HCT116 (cell line): Measurements from ENCODE around the gene AFAP1L2. TPM values are rescaled to one million over a fixed set of nuclear protein-coding genes. Genes with fewer than 3 reads are reported as not detected.

Experiments used
- ATAC-seq: fragments of 200-7000 bp; cut with Tn5 transposase; 2 replicates; pipeline ENCODE4 v1.9.1; 2020; ENCODE audit warnings: mild to moderate bottlenecking, moderate library complexity
- BruUV-seq: library from RNA; stranded (reverse); fragments of 400-500 nt; replicated peaks from 2 replicates; lab custom pipeline; 2021; lab: Mats Ljungman, UMichigan
- CTCF ChIA-PET: fragments of 300-600 bp; sonication (Branson Sonifier 250); formaldehyde crosslinking; loops from one replicate; lab custom pipeline; 2021; ENCODE audit warnings: antibody characterized with exemption; lab: Charles Lee
- POLR2A ChIA-PET: fragments of 300-600, 350-600 bp; sonication (Branson Sonifier 250); formaldehyde crosslinking; loops from one replicate; lab custom pipeline; 2021; ENCODE audit warnings: antibody characterized with exemption; lab: Charles Lee
- RAD21 ChIA-PET, 2 experiments: fragments of 300-600 bp; sonication (Branson Sonifier 250); formaldehyde crosslinking; loops; one replicate each; lab custom pipeline; 2023; ENCODE audit warnings: low total read pairs in 2 of 2; ENCODE audit not compliant: uncharacterized antibody in 2 of 2, unreplicated experiment in 2 of 2, low non-redundant PET in 1 of 2; lab: Charles Lee
- DNase-seq: peaks from one replicate; pipeline ENCODE4 v3.0.0-alpha.2; 2010; ENCODE audit warnings: low read depth, low spot score
- H2AFZ ChIP-seq: fragments of 200-600 bp; shearing (Covaris generic), sonication (generic); 2 replicates; pipeline ENCODE4 v1.6.1; 2017; ENCODE audit warnings: low read depth, mixed run types, mixed read lengths, antibody characterized with exemption, low read length; ENCODE audit not compliant: poor library complexity, severe bottlenecking
- H3K27ac ChIP-seq: 2 replicates; pipeline ENCODE4 v1.5.1; 2012; ENCODE audit warnings: low read depth, low read length
- H3K27me3 ChIP-seq: fragments of 200-600 bp; sonication (generic); 2 replicates; pipeline ENCODE4 v1.6.1; 2016; ENCODE audit warnings: mixed run types, low read length, mixed read lengths; ENCODE audit not compliant: insufficient read depth
- H3K36me3 ChIP-seq, 2 experiments: fragments of 200-500 bp in 1 of 2; fragments of 200-600 bp in 1 of 2; sonication (Bioruptor generic) in 1 of 2; sonication (generic) in 1 of 2; 2 replicates each; pipeline versions ENCODE4 v1.5.1 to v1.6.1; 2014 to 2016; ENCODE audit warnings: low read length in 2 of 2, inconsistent platforms in 1 of 2, mixed read lengths in 1 of 2, mixed run types in 1 of 2; ENCODE audit not compliant: insufficient read depth in 2 of 2, control insufficient read depth in 1 of 2
- H3K4me1 ChIP-seq, 2 experiments: fragments of 200-600 bp in 1 of 2; sonication (generic) in 1 of 2; 2 replicates each; pipeline versions ENCODE4 v1.5.1 to v1.6.1; 2012 to 2017; ENCODE audit warnings: low read length in 2 of 2, inconsistent platforms in 1 of 2, mild to moderate bottlenecking in 1 of 2, mixed read lengths in 1 of 2, mixed run types in 1 of 2, moderate library complexity in 1 of 2; ENCODE audit not compliant: insufficient read depth in 2 of 2, control insufficient read depth in 1 of 2
- H3K4me2 ChIP-seq: fragments of 200-600 bp; sonication (generic); 2 replicates; pipeline ENCODE4 v1.6.1; 2017; ENCODE audit warnings: mixed run types, low read length, mixed read lengths
- H3K4me3 ChIP-seq, 2 experiments: fragments of 200-600 bp in 1 of 2; sonication (generic) in 1 of 2; replicated peaks in 1 of 2; 2 replicates each; pipeline ENCODE4 v1.5.1; 2011 to 2016; ENCODE audit warnings: low read length in 2 of 2, control low read depth in 1 of 2, low read depth in 1 of 2, mild to moderate bottlenecking in 1 of 2, mixed read lengths in 1 of 2, mixed run types in 1 of 2
- H3K79me2 ChIP-seq: fragments of 200-600 bp; sonication (generic); 2 replicates; pipeline ENCODE4 v1.6.1; 2017; ENCODE audit warnings: mild to moderate bottlenecking, mixed run types, low read length, moderate library complexity, mixed read lengths; ENCODE audit not compliant: insufficient read depth
- H3K9ac ChIP-seq: fragments of 200-600 bp; sonication (generic); 2 replicates; pipeline ENCODE4 v1.6.1; 2016; ENCODE audit warnings: low read length, mixed read lengths
- H3K9me2 ChIP-seq: fragments of 200-600 bp; sonication (generic), shearing (Covaris generic); 2 replicates; pipeline ENCODE4 v1.6.1; 2017; ENCODE audit warnings: mixed run types, mild to moderate bottlenecking, moderate library complexity; ENCODE audit not compliant: insufficient read depth
- H3K9me3 ChIP-seq, 2 experiments: fragments of 200-500 bp in 1 of 2; fragments of 200-600 bp in 1 of 2; sonication (Bioruptor generic) in 1 of 2; sonication (generic) in 1 of 2; 2 replicates each; pipeline ENCODE4 v1.6.1; 2014 to 2017; ENCODE audit warnings: low read length in 2 of 2, mixed read lengths in 2 of 2, inconsistent platforms in 1 of 2, low read depth in 1 of 2, mild to moderate bottlenecking in 1 of 2, mixed run types in 1 of 2, moderate library complexity in 1 of 2; ENCODE audit not compliant: control insufficient read depth in 1 of 2, insufficient read depth in 1 of 2
- H4K20me1 ChIP-seq: fragments of 200-600 bp; sonication (generic), shearing (Covaris generic); 2 replicates; pipeline ENCODE4 v1.6.1; 2017; ENCODE audit warnings: mixed run types, mild to moderate bottlenecking, moderate library complexity; ENCODE audit not compliant: insufficient read depth
- CBX3 ChIP-seq: IDR thresholded peaks from 2 replicates; pipeline ENCODE4 v1.6.1; 2012; ENCODE audit warnings: low read depth
- CEBPB ChIP-seq: IDR thresholded peaks from 2 replicates; pipeline ENCODE4 v1.6.1; 2012; ENCODE audit warnings: low read depth
- EGR1 ChIP-seq: IDR thresholded peaks from 2 replicates; pipeline ENCODE4 v1.6.1; 2012; ENCODE audit warnings: low read depth
- ELF1 ChIP-seq: IDR thresholded peaks from 2 replicates; pipeline ENCODE4 v1.6.1; 2012; ENCODE audit warnings: low read depth, borderline replicate concordance
- EZH2 ChIP-seq: fragments of 200-600 bp; sonication (generic); IDR thresholded peaks from 2 replicates; pipeline ENCODE4 v1.6.1; 2017; ENCODE audit warnings: antibody characterized with exemption, mixed run types
- FOSL1 ChIP-seq: IDR thresholded peaks from 2 replicates; pipeline ENCODE4 v1.6.1; 2012; ENCODE audit warnings: low read depth
- JUND ChIP-seq: IDR thresholded peaks from 2 replicates; pipeline ENCODE4 v1.6.1; 2012
- RAD21 ChIP-seq: IDR thresholded peaks from 2 replicates; pipeline ENCODE4 v1.6.1; 2012; ENCODE audit warnings: low read depth, mild to moderate bottlenecking
- SIN3A ChIP-seq: IDR thresholded peaks from 2 replicates; pipeline ENCODE4 v1.6.1; 2012; ENCODE audit warnings: low read depth
- SP1 ChIP-seq: IDR thresholded peaks from 2 replicates; pipeline ENCODE4 v1.6.1; 2012; ENCODE audit warnings: low read depth
- TCF7L2 ChIP-seq: IDR thresholded peaks from 2 replicates; pipeline ENCODE4 v1.7.0; 2011; ENCODE audit warnings: borderline replicate concordance, inconsistent platforms; ENCODE audit not compliant: insufficient read depth, insufficient read length; ENCODE audit errors: extremely low read depth
- YY1 ChIP-seq: IDR thresholded peaks from 2 replicates; pipeline ENCODE4 v1.6.1; 2011; ENCODE audit warnings: low read length, low read depth, moderate library complexity, mild to moderate bottlenecking; ENCODE audit not compliant: insufficient replicate concordance; ENCODE audit errors: extremely low read depth
- ZFX ChIP-seq: fragments of 450-650 bp; IDR thresholded peaks from 2 replicates; pipeline ENCODE4 v1.6.1; 2017
- intact Hi-C: fragments of 100-400 bp; cut with micrococcal nuclease; formaldehyde crosslinking; loops from 2 replicates; pipeline ENCODE4 v1.10.0; 2022
- total RNA-seq: library from RNA; stranded (reverse); gene quantifications from one replicate; pipeline ENCODE4 v1.2.1, GENCODE V29; 2021; ENCODE audit not compliant: unreplicated experiment
- TF ChIP-seq, protein P1 (sequence below): IDR thresholded peaks from 2 replicates; pipeline ENCODE4 v1.6.1; 2012
- TF ChIP-seq, protein P2 (sequence below): IDR thresholded peaks from 2 replicates; pipeline ENCODE4 v1.6.1; 2012; ENCODE audit warnings: low read depth
- TF ChIP-seq, protein P3 (sequence below): IDR thresholded peaks from 2 replicates; pipeline ENCODE4 v1.6.1; 2012
- TF ChIP-seq, protein P4 (sequence below), 3 experiments: fragments of 200-600 bp in 1 of 3; sonication (generic) in 1 of 3; IDR thresholded peaks in 2 of 3; conservative IDR thresholded peaks in 1 of 3; 2 replicates each; pipeline ENCODE4 v1.5.1; 2012 to 2017; ENCODE audit warnings: low read depth in 2 of 3, low read length in 2 of 3, antibody characterized with exemption in 1 of 3, borderline replicate concordance in 1 of 3, control low read depth in 1 of 3, mild to moderate bottlenecking in 1 of 3, mixed read lengths in 1 of 3, mixed run types in 1 of 3, moderate library complexity in 1 of 3; ENCODE audit not compliant: insufficient read depth in 1 of 3

Gene AFAP1L2
- total RNA-seq, 1 experiment from 2014 or later = 0.93 TPM

DNA sequence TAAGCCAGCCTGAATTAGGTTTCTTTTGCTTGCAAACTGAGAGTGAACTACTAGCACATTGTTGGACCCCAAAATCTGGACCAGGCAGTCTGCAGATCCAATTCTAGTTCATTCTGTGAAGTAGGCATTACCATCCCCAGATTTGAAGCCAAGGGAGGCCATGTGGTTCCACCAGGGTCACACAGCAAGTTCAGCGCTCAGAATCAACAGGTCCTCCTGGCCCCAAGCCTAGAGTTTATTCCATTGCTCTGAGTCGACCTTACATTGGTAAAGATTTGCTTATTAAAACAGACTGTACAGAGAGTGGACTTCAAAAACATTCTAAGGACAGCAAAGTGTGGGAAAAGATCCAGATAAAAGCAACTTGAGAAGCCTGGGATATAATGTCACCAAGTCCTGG is 50.9 kb downstream of the AFAP1L2 start:
- ATAC-seq (no peak), DNase-seq (no peak)
- Histone ChIP-seq H3K79me2 (no peaks in the 10 kb centered on the region), H4K20me1 (no peaks in the 10 kb centered on the region), H3K27ac (no peak overlapping the region), H3K4me3 (no peak overlapping the region), H3K27me3 (0 out of 2 replicates have a peak, but pooled peaks cover 4% of the 10 kb centered on the region), H3K9ac (no peak overlapping the region), H3K4me2 (no peak overlapping the region), H3K9me2 (no peaks in the 10 kb centered on the region), H2AFZ (no peak overlapping the region), H3K4me1 (peaks cover 0 to 9% of the 10 kb centered on the region in 2 experiments; a peak in 1 of 4 replicates), H3K36me3 (no peaks in the 10 kb centered on the region), H3K9me3 (no peaks in the 10 kb centered on the region)
- CTCF ChIA-PET = no interaction called here
- no TSS peak for BruUV-seq
- RAD21 ChIA-PET = no interaction called here
- POLR2A ChIA-PET = no interaction called here
- TF ChIP-seq FOSL1 = no peak
- TF ChIP-seq, protein P1, sequence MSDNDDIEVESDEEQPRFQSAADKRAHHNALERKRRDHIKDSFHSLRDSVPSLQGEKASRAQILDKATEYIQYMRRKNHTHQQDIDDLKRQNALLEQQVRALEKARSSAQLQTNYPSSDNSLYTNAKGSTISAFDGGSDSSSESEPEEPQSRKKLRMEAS = no peak
- no peak for TF ChIP-seq TCF7L2
- TF ChIP-seq ELF1 = no peak
- TF ChIP-seq JUND = no peak
- TF ChIP-seq YY1 = no peak
- TF ChIP-seq, protein P2, sequence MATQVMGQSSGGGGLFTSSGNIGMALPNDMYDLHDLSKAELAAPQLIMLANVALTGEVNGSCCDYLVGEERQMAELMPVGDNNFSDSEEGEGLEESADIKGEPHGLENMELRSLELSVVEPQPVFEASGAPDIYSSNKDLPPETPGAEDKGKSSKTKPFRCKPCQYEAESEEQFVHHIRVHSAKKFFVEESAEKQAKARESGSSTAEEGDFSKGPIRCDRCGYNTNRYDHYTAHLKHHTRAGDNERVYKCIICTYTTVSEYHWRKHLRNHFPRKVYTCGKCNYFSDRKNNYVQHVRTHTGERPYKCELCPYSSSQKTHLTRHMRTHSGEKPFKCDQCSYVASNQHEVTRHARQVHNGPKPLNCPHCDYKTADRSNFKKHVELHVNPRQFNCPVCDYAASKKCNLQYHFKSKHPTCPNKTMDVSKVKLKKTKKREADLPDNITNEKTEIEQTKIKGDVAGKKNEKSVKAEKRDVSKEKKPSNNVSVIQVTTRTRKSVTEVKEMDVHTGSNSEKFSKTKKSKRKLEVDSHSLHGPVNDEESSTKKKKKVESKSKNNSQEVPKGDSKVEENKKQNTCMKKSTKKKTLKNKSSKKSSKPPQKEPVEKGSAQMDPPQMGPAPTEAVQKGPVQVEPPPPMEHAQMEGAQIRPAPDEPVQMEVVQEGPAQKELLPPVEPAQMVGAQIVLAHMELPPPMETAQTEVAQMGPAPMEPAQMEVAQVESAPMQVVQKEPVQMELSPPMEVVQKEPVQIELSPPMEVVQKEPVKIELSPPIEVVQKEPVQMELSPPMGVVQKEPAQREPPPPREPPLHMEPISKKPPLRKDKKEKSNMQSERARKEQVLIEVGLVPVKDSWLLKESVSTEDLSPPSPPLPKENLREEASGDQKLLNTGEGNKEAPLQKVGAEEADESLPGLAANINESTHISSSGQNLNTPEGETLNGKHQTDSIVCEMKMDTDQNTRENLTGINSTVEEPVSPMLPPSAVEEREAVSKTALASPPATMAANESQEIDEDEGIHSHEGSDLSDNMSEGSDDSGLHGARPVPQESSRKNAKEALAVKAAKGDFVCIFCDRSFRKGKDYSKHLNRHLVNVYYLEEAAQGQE = no peak
- no peak for TF ChIP-seq ZFX
- TF ChIP-seq, protein P3, sequence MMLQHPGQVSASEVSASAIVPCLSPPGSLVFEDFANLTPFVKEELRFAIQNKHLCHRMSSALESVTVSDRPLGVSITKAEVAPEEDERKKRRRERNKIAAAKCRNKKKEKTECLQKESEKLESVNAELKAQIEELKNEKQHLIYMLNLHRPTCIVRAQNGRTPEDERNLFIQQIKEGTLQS = no peak
- no peak for TF ChIP-seq CBX3
- no peak for TF ChIP-seq EGR1
- no peak for TF ChIP-seq RAD21
- no peak for TF ChIP-seq CEBPB
- no peak for TF ChIP-seq SIN3A
- no peak for TF ChIP-seq EZH2
- TF ChIP-seq SP1 = no peak
- TF ChIP-seq, protein P4, sequence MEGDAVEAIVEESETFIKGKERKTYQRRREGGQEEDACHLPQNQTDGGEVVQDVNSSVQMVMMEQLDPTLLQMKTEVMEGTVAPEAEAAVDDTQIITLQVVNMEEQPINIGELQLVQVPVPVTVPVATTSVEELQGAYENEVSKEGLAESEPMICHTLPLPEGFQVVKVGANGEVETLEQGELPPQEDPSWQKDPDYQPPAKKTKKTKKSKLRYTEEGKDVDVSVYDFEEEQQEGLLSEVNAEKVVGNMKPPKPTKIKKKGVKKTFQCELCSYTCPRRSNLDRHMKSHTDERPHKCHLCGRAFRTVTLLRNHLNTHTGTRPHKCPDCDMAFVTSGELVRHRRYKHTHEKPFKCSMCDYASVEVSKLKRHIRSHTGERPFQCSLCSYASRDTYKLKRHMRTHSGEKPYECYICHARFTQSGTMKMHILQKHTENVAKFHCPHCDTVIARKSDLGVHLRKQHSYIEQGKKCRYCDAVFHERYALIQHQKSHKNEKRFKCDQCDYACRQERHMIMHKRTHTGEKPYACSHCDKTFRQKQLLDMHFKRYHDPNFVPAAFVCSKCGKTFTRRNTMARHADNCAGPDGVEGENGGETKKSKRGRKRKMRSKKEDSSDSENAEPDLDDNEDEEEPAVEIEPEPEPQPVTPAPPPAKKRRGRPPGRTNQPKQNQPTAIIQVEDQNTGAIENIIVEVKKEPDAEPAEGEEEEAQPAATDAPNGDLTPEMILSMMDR (IDR thresholded peaks at IDR 0.05 in 2 of 3, conservative IDR thresholded peaks at IDR 0.05 in 1 of 3; ENCODE audit: borderline replicate concordance in 1 of 3, insufficient read depth in 1 of 3, low read depth in 2 of 3, low read length in 2 of 3) = no peak
- intact Hi-C loops = no loop called here
